K562 (cell line): Measurements from ENCODE around the gene RARRES2. TPM values are rescaled to one million over a fixed set of nuclear protein-coding genes. Genes with fewer than 3 reads are reported as not detected.

Experiments
- CCAR2 ChIP-seq: fragments of 200-400 bp; formaldehyde crosslinking; IDR thresholded peaks from 2 replicates; pipeline ENCODE4 v1.6.1; 2017; ENCODE audit warnings: mild to moderate bottlenecking, low read depth, low read length
- CHD2 ChIP-seq: IDR thresholded peaks from 2 replicates; pipeline ENCODE4 v1.6.1; 2011; ENCODE audit warnings: low read depth, low read length
- DMBX1 ChIP-seq: fragments of 250-450 bp; sonication (Bioruptor Pico); IDR thresholded peaks from 2 replicates; pipeline ENCODE4 v1.8.0; 2022; ENCODE audit warnings: inconsistent platforms, mild to moderate bottlenecking, moderate library complexity, borderline replicate concordance
- NFE2L1 ChIP-seq: fragments of 450-650 bp; IDR thresholded peaks from 2 replicates; pipeline ENCODE4 v1.6.1; 2016; ENCODE audit warnings: missing genetic modification characterization, low read depth, mild to moderate bottlenecking, missing compliant biosample characterization, moderate library complexity, borderline replicate concordance
- SMARCE1 ChIP-seq: fragments of 450-650 bp; IDR thresholded peaks from 2 replicates; pipeline ENCODE4 v1.7.1; 2016; ENCODE audit warnings: mild to moderate bottlenecking
- SREBF1 ChIP-seq: fragments of 150-350 bp; IDR thresholded peaks from 2 replicates; pipeline ENCODE4 v1.6.1; 2014; ENCODE audit warnings: antibody characterized with exemption, low read depth, low read length, borderline replicate concordance
- YBX1 ChIP-seq: fragments of 450-650 bp; IDR thresholded peaks from 2 replicates; pipeline ENCODE4 v1.7.1; 2016; ENCODE audit warnings: mild to moderate bottlenecking
- ZNF318 ChIP-seq, 2 experiments: fragments of 450-650 bp; IDR thresholded peaks; 2 replicates each; pipeline ENCODE4 v1.6.1; 2016; ENCODE audit warnings: mild to moderate bottlenecking in 2 of 2, borderline replicate concordance in 1 of 2, low read depth in 1 of 2, moderate library complexity in 1 of 2
- ZNF79 ChIP-seq: fragments of 250-450 bp; sonication (Bioruptor Pico); IDR thresholded peaks from 2 replicates; pipeline ENCODE4 v1.4.0; 2020; ENCODE audit warnings: low read depth, mild to moderate bottlenecking, moderate library complexity
- polyA plus RNA-seq, 8 experiments: library from polyadenylated mRNA; depleted of rRNA in 4 of 8; stranded (reverse) in 5 of 8; unstranded in 3 of 8; fragments of >200 nt; fragmentation: Nextera tagmentation in 2 of 8; fragmentation: Illumina TruSeq in 1 of 8; extraction: Ambion mirVana in 2 of 8; extraction: Trizol in 1 of 8; gene quantifications; 2 replicates each; pipeline versions ENCODE4 v1.2.1 to v1.2.3, GENCODE V29; 2011 to 2014; ENCODE audit warnings: inconsistent platforms in 1 of 8, missing spikeins in 1 of 8
- total RNA-seq, 7 experiments: library from RNA; depleted of rRNA in 6 of 7; stranded (reverse); fragments of >200 nt in 6 of 7; fragmentation: Illumina TruSeq in 2 of 7; extraction: Trizol in 2 of 7; gene quantifications; 2 replicates each; pipeline versions ENCODE4 v1.2.1 to v1.2.3, GENCODE V29; 2011 to 2021; ENCODE audit warnings: low replicate concordance in 1 of 7
- TF ChIP-seq, protein P1 (sequence below), 2 experiments: fragments of 450-650 bp; IDR thresholded peaks; 2 replicates each; pipeline ENCODE4 v1.6.1; 2018; ENCODE audit warnings: mild to moderate bottlenecking in 2 of 2, low read depth in 1 of 2; ENCODE audit not compliant: partially characterized antibody in 2 of 2
- TF ChIP-seq, protein P2 (sequence below), 2 experiments: fragments of 150-350 bp in 1 of 2; IDR thresholded peaks; 2 replicates each; pipeline ENCODE4 v1.6.1; 2012 to 2016; ENCODE audit warnings: low read depth in 2 of 2, low read length in 2 of 2, mild to moderate bottlenecking in 1 of 2, moderate library complexity in 1 of 2

The RARRES2 gene
- total and polyA plus RNA-seq, 9 of the 15 experiments (the other 6 are each of a cell fraction or from before 2014, with no cell fraction given): 0.11 to 1.7 (median 0.23) TPM; not detected in 6

DNA sequence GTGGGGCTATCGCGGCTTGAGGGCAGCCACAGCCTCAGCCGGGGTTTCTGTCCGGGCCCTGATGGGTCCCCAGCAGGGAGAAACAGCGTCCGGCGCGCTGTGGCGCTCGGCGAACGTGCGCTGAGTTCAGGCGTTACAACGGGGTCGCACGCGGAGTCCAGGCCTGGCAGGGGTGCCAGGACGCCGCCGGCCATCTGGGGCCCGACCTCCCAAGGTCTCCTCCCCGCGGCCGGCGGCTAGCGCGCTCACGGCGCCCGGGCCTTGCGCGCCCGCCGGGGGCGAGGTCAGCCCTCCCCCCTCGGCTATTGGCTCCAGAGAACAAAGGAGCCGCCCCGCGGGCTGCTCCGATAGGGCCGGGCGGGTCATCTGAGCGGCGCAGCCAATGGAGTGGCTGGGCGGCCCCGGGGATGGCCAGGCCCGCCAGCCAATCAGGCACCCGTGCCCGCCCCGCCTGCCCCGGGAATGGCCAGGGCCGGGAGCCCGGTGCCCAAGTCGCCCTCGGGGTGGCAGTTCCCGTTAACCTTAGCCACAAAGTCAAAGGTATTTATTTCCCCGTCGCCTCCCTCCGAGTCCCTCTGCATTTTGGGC, 37.5 kb upstream of the RARRES2 start, which contains the start of gene ZNF775 (continued):
- TF ChIP-seq, protein P1, sequence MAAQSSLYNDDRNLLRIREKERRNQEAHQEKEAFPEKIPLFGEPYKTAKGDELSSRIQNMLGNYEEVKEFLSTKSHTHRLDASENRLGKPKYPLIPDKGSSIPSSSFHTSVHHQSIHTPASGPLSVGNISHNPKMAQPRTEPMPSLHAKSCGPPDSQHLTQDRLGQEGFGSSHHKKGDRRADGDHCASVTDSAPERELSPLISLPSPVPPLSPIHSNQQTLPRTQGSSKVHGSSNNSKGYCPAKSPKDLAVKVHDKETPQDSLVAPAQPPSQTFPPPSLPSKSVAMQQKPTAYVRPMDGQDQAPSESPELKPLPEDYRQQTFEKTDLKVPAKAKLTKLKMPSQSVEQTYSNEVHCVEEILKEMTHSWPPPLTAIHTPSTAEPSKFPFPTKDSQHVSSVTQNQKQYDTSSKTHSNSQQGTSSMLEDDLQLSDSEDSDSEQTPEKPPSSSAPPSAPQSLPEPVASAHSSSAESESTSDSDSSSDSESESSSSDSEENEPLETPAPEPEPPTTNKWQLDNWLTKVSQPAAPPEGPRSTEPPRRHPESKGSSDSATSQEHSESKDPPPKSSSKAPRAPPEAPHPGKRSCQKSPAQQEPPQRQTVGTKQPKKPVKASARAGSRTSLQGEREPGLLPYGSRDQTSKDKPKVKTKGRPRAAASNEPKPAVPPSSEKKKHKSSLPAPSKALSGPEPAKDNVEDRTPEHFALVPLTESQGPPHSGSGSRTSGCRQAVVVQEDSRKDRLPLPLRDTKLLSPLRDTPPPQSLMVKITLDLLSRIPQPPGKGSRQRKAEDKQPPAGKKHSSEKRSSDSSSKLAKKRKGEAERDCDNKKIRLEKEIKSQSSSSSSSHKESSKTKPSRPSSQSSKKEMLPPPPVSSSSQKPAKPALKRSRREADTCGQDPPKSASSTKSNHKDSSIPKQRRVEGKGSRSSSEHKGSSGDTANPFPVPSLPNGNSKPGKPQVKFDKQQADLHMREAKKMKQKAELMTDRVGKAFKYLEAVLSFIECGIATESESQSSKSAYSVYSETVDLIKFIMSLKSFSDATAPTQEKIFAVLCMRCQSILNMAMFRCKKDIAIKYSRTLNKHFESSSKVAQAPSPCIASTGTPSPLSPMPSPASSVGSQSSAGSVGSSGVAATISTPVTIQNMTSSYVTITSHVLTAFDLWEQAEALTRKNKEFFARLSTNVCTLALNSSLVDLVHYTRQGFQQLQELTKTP (IDR thresholded peaks at IDR 0.05; ENCODE audit: low read depth in 1 of 2, partially characterized antibody in 2 of 2): no peak
- TF ChIP-seq SMARCE1: no peak
- TF ChIP-seq, protein P2, sequence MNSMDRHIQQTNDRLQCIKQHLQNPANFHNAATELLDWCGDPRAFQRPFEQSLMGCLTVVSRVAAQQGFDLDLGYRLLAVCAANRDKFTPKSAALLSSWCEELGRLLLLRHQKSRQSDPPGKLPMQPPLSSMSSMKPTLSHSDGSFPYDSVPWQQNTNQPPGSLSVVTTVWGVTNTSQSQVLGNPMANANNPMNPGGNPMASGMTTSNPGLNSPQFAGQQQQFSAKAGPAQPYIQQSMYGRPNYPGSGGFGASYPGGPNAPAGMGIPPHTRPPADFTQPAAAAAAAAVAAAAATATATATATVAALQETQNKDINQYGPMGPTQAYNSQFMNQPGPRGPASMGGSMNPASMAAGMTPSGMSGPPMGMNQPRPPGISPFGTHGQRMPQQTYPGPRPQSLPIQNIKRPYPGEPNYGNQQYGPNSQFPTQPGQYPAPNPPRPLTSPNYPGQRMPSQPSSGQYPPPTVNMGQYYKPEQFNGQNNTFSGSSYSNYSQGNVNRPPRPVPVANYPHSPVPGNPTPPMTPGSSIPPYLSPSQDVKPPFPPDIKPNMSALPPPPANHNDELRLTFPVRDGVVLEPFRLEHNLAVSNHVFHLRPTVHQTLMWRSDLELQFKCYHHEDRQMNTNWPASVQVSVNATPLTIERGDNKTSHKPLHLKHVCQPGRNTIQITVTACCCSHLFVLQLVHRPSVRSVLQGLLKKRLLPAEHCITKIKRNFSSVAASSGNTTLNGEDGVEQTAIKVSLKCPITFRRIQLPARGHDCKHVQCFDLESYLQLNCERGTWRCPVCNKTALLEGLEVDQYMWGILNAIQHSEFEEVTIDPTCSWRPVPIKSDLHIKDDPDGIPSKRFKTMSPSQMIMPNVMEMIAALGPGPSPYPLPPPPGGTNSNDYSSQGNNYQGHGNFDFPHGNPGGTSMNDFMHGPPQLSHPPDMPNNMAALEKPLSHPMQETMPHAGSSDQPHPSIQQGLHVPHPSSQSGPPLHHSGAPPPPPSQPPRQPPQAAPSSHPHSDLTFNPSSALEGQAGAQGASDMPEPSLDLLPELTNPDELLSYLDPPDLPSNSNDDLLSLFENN (IDR thresholded peaks at IDR 0.05; ENCODE audit: low read depth in 2 of 2, low read length in 2 of 2): 0 out of 4 replicates have a peak, but pooled peaks of 1 of the 2 experiments have one; percentile 3
- TF ChIP-seq NFE2L1 (tag): no peak
- peak; percentile 95 for TF ChIP-seq SREBF1
- no peak for TF ChIP-seq ZNF79 (CRISPR knock-in tag)
- no peak for TF ChIP-seq YBX1
- TF ChIP-seq DMBX1 (CRISPR knock-in tag): no peak
- TF ChIP-seq ZNF318 (IDR thresholded peaks at IDR 0.05; ENCODE audit: borderline replicate concordance in 1 of 2, low read depth in 1 of 2): no peak
- TF ChIP-seq CCAR2: no peak
- peak; percentile 91 for TF ChIP-seq CHD2
